CD4-positive, alpha-beta memory T cell (primary cell): ENCODE measurements around the gene DYNC2LI1. TPM values are rescaled to one million over a fixed set of nuclear protein-coding genes. Genes with fewer than 3 reads are reported as not detected.
A peak's percentile ranks its signal among the peaks of the same experiment; 100 is the strongest.

Experiments used
- CTCF ChIA-PET: fragments of 350-600 bp; sonication (Branson Sonifier 250); formaldehyde crosslinking; loops from one replicate; lab custom pipeline; 2021; ENCODE audit warnings: inconsistent platforms; ENCODE audit not compliant: partially characterized antibody; lab: Charles Lee
- POLR2A ChIA-PET: fragments of 350-600 bp; sonication (Branson Sonifier 250); formaldehyde crosslinking; loops from one replicate; lab custom pipeline; 2021; ENCODE audit not compliant: partially characterized antibody; lab: Charles Lee
- DNase-seq, 5 donors: peaks; one replicate each; pipeline versions ENCODE4 v3.0.0 to v3.0.0-alpha.2; 2020 to 2022; ENCODE audit warnings: mixed read lengths in 1 of 5
- H3K27ac ChIP-seq: one replicate; pipeline ENCODE4 v1.7.0; 2013; ENCODE audit warnings: low read depth, low read length
- H3K27me3 ChIP-seq: 2 replicates; pipeline ENCODE4 v1.7.0; 2013; ENCODE audit warnings: mild to moderate bottlenecking, low read length, moderate library complexity; ENCODE audit not compliant: insufficient read depth
- H3K36me3 ChIP-seq: 2 replicates; pipeline ENCODE4 v1.7.0; 2013; ENCODE audit warnings: mild to moderate bottlenecking, low read length, moderate library complexity; ENCODE audit not compliant: insufficient read depth
- H3K4me1 ChIP-seq: 2 replicates; pipeline ENCODE4 v1.7.0; 2013; ENCODE audit warnings: mild to moderate bottlenecking, low read length, moderate library complexity; ENCODE audit not compliant: insufficient read depth
- H3K4me3 ChIP-seq, 2 donors: one replicate each; pipeline ENCODE4 v1.7.0; 2013; ENCODE audit warnings: low read length in 2 of 2, mild to moderate bottlenecking in 1 of 2
- H3K9me3 ChIP-seq, 2 donors: one replicate each; pipeline ENCODE4 v1.7.0; 2013; ENCODE audit warnings: low read length in 2 of 2, control low read depth in 1 of 2; ENCODE audit not compliant: control insufficient read depth in 1 of 2
- H3K27ac Mint-ChIP-seq, 7 donors: one replicate each; pipeline ENCODE4 v1.8.0; 2020 to 2021; ENCODE audit warnings: mixed read lengths in 7 of 7, mild to moderate bottlenecking in 6 of 7, inconsistent platforms in 3 of 7, moderate library complexity in 3 of 7
- H3K27me3 Mint-ChIP-seq, 2 donors: one replicate each; pipeline ENCODE4 v1.8.0; 2020 to 2021; ENCODE audit warnings: mixed read lengths in 2 of 2
- H3K36me3 Mint-ChIP-seq, 2 donors: one replicate each; pipeline ENCODE4 v1.8.0; 2020 to 2021; ENCODE audit warnings: mixed read lengths in 2 of 2, inconsistent platforms in 1 of 2, mild to moderate bottlenecking in 1 of 2
- H3K4me1 Mint-ChIP-seq, 4 donors: one replicate each; pipeline ENCODE4 v1.8.0; 2020 to 2021; ENCODE audit warnings: mixed read lengths in 4 of 4, mild to moderate bottlenecking in 1 of 4
- H3K4me3 Mint-ChIP-seq, 8 donors: one replicate each; pipeline ENCODE4 v1.8.0; 2020 to 2021; ENCODE audit warnings: mixed read lengths in 8 of 8, mild to moderate bottlenecking in 7 of 8, moderate library complexity in 6 of 8, inconsistent platforms in 3 of 8
- H3K9me3 Mint-ChIP-seq, 8 donors: one replicate each; pipeline ENCODE4 v1.8.0; 2020 to 2021; ENCODE audit warnings: mixed read lengths in 8 of 8, mild to moderate bottlenecking in 5 of 8, inconsistent platforms in 3 of 8, moderate library complexity in 1 of 8
- intact Hi-C: fragments of 100-400 bp; cut with micrococcal nuclease; formaldehyde crosslinking; loops from one replicate; pipeline ENCODE4 v1.15.1; 2023
- polyA plus RNA-seq, 2 donors: library from polyadenylated mRNA; unstranded; fragments of 300-500 nt; fragmentation: Illumina TruSeq; gene quantifications; one replicate each; pipeline ENCODE4 v1.2.3, GENCODE V29; 2021
- total RNA-seq, 2 experiments: library from RNA; stranded (reverse); gene quantifications; one replicate each; pipeline ENCODE4 v1.2.3, GENCODE V29; 2021

DYNC2LI1 gene
- total and polyA plus RNA-seq, 4 experiments from 2014 or later, result 2.9 to 7.1 (median 4.5) TPM

DNA sequence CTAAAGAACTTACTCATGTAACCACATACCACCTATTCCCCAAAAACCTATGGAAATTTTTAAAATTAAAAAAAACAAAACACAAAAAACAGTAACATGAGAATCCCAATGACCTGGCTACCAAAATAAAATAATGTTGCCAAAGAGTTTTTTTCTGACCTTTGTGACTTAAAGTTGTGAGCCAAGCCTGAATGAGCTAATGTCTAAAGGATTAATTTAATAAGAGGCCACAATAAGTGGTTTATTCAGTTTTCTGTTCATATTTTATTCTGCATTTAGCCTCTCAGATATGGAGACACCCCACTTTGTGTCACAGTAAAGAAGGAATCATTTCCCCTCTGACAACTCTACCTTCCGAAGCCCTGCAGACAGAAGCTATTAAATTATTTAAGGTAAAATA lies 42.6 kb upstream of the DYNC2LI1 start:
- H3K9me3 Mint-ChIP-seq, result no peaks in the 10 kb centered on the region
- Histone ChIP-seq H3K4me1 (no peaks in the 10 kb centered on the region), H3K27ac (no peak overlapping the region), H3K36me3 (no peaks in the 10 kb centered on the region), H3K4me3 (no peak overlapping the region), H3K27me3 (no peaks in the 10 kb centered on the region), H3K9me3 (no peaks in the 10 kb centered on the region)
- H3K36me3 Mint-ChIP-seq, result no peaks in the 10 kb centered on the region
- ChIA-PET CTCF (no interaction called here), POLR2A (no interaction called here)
- DNase-seq, result no peak
- H3K4me1 Mint-ChIP-seq, result no peaks in the 10 kb centered on the region
- intact Hi-C loops, result no loop called here
- H3K27ac Mint-ChIP-seq, result no peak overlapping the region
- peaks cover 3 to 4% of the 10 kb centered on the region in 2 donors for H3K27me3 Mint-ChIP-seq
- no peak overlapping the region for H3K4me3 Mint-ChIP-seq

DNA sequence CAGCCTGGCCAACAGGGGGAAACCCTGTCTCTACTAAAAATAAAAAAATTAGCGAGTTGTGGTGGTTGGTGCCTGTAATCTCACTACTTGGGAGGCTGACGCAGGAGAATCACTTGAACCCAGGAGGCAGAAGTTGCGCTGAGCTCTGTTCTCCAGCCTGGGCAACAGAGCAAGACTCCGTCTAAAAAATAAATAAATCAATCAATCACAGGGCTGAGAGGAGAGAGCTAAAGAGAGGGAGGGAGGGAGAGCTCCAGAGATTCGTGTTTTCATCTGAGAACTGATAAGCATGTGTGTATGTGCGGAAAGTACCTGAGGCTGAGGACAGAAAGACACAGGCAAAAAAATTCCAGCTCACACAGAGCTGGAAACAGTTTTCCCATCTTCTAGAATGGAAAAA lies 37.2 kb upstream of the DYNC2LI1 start:
- H3K27me3 Mint-ChIP-seq, result peaks cover 3 to 7% of the 10 kb centered on the region in 2 donors
- Histone ChIP-seq H3K4me1 (no peaks in the 10 kb centered on the region), H3K9me3 (no peaks in the 10 kb centered on the region), H3K4me3 (no peak overlapping the region), H3K27ac (no peak overlapping the region), H3K27me3 (no peaks in the 10 kb centered on the region), H3K36me3 (no peaks in the 10 kb centered on the region)
- DNase-seq, result no peak
- no peak overlapping the region for H3K4me3 Mint-ChIP-seq
- H3K27ac Mint-ChIP-seq, result peak overlapping the region in 1 of 7 donors; percentile 27
- H3K4me1 Mint-ChIP-seq, result no peaks in the 10 kb centered on the region
- POLR2A ChIA-PET, result no interaction called here
- H3K36me3 Mint-ChIP-seq, result no peaks in the 10 kb centered on the region
- no peaks in the 10 kb centered on the region for H3K9me3 Mint-ChIP-seq
- intact Hi-C loops, result no loop called here
- CTCF ChIA-PET, result no interaction called here

DNA sequence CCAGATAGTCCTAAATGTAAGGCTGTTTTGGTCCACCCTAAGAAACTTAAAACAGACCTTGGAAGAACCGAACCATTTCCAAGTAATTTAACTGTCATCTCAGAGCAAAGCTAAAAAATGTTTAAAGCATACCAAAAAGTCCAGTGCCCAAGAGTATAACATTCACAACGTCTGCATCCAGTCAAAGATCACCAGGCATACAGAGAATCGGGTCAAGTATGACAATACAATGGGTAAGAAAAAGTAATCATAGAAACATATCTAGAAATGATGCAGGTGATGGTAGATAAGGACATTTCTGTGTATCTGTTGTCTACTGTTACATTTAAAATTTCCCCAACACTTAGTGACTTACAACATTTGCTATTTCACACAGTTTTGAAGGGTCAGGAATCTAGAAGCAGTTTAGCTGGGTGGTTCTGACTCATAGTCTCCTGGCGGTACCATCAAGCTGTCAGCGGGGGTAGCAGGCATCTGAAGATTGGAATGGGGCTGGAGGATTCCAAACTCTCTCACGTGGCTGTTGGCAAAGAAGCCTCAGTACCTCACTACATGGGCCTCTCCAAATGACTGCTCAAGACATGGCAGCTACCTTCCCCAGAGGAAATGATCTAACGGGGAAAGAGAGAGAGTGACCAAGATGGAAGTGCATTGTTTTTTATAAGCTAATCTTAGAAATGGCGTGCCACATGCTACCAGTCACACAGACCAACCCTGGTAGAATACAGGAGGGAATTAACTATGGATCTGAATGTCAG lies 36.6 kb upstream of the DYNC2LI1 start:
- no peaks in the 10 kb centered on the region for H3K4me1 ChIP-seq
- no peaks in the 10 kb centered on the region for H3K9me3 ChIP-seq
- Mint-ChIP-seq H3K4me1 (no peaks in the 10 kb centered on the region), H3K36me3 (no peaks in the 10 kb centered on the region), H3K27ac (no peak overlapping the region), H3K9me3 (no peaks in the 10 kb centered on the region), H3K4me3 (no peak overlapping the region), H3K27me3 (peaks cover 3 to 7% of the 10 kb centered on the region in 2 donors)
- no peak overlapping the region for H3K27ac ChIP-seq
- no peak overlapping the region for H3K4me3 ChIP-seq
- no peaks in the 10 kb centered on the region for H3K36me3 ChIP-seq
- no peaks in the 10 kb centered on the region for H3K27me3 ChIP-seq
- ChIA-PET CTCF (no interaction called here), POLR2A (no interaction called here)
- DNase-seq, result no peak
- intact Hi-C loops, result no loop called here

DNA sequence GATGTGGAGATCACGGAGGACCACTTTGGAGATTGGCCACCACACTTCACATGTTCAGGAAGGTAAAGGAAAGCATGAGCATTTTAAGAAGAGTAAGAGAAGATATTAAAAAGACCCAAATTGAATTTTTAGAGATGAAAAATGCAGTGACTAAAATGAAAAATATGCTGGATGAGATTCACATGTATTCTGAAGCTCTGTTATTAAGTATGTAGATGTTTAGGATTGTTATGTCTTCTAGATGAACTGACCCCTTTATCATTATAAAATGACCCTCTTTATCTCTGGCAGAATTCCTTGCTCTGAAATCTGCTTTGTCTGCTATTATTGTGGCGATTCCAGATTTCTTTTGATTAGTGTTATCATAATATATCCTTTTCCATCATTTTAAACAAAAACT lies 36.0 kb upstream of the DYNC2LI1 start:
- H3K36me3 ChIP-seq, result no peaks in the 10 kb centered on the region
- no peaks in the 10 kb centered on the region for H3K9me3 ChIP-seq
- H3K4me1 ChIP-seq, result no peaks in the 10 kb centered on the region
- H3K4me1 Mint-ChIP-seq, result no peaks in the 10 kb centered on the region
- no peak overlapping the region for H3K4me3 Mint-ChIP-seq
- no peak overlapping the region for H3K4me3 ChIP-seq
- H3K9me3 Mint-ChIP-seq, result no peaks in the 10 kb centered on the region
- no peaks in the 10 kb centered on the region for H3K36me3 Mint-ChIP-seq
- H3K27ac Mint-ChIP-seq, result no peak overlapping the region
- POLR2A ChIA-PET, result no interaction called here
- no peak overlapping the region for H3K27ac ChIP-seq
- CTCF ChIA-PET, result interaction anchor here (0.9 kb wide), 1 partner anchor 14 kb away, joined by 4 read pairs; no protein-coding TSS in a partner anchor
- H3K27me3 Mint-ChIP-seq, result peaks cover 3 to 4% of the 10 kb centered on the region in 2 donors
- intact Hi-C loops, result no loop called here
- H3K27me3 ChIP-seq, result no peaks in the 10 kb centered on the region
- no peak for DNase-seq

DNA sequence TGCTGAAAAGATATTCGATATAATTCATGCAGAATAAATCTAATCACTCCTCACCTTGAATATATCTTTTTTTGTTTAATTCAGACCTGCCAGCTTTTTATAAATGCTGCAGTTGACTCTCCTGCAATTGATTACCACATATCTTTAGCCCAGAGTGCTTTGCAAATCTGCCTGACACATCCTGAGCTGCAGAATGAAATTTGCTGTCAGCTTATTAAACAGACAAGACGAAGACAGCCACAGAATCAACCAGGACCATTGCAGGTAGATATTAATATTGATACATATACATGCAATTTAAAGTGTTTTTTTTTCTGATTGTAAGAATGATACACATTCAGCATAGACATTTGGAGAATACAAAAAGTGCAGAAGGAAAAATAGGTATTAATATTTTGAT lies 35.6 kb upstream of the DYNC2LI1 start:
- Mint-ChIP-seq H3K4me3 (no peak overlapping the region), H3K27ac (no peak overlapping the region), H3K4me1 (no peaks in the 10 kb centered on the region), H3K27me3 (peaks cover 3 to 4% of the 10 kb centered on the region in 2 donors), H3K9me3 (no peaks in the 10 kb centered on the region), H3K36me3 (no peaks in the 10 kb centered on the region)
- ChIA-PET CTCF (interaction anchor here (0.9 kb wide), 1 partner anchor 13 kb away, joined by 4 read pairs; no protein-coding TSS in a partner anchor), POLR2A (no interaction called here)
- H3K36me3 ChIP-seq, result no peaks in the 10 kb centered on the region
- H3K9me3 ChIP-seq, result no peaks in the 10 kb centered on the region
- no peaks in the 10 kb centered on the region for H3K4me1 ChIP-seq
- no peak overlapping the region for H3K4me3 ChIP-seq
- H3K27me3 ChIP-seq, result no peaks in the 10 kb centered on the region
- H3K27ac ChIP-seq, result no peak overlapping the region
- intact Hi-C loops, result no loop called here
- DNase-seq, result no peak

DNA sequence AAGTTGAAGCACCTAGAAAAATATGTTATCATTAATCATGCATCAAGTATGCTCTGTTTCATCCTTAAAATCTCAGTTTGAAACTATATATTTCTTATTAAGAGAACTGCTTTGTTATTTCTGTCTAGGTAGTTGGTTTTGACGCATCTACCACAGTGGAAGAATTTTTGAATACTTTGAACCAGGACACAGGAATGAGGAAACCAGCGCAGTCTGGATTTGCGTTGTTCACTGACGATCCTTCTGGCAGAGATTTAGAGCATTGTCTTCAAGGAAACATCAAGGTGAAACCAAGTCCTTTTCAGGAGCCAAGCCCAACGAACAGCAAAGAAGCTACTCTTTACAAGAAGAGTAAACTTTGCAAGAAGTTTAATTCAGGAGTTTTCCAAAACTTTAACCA lies 30.1 kb upstream of the DYNC2LI1 start:
- no peaks in the 10 kb centered on the region for H3K36me3 ChIP-seq
- no peaks in the 10 kb centered on the region for H3K9me3 ChIP-seq
- Mint-ChIP-seq H3K27me3 (peaks cover 2 to 3% of the 10 kb centered on the region in 2 donors), H3K27ac (no peak overlapping the region), H3K36me3 (no peaks in the 10 kb centered on the region), H3K4me3 (no peak overlapping the region), H3K9me3 (no peaks in the 10 kb centered on the region), H3K4me1 (no peaks in the 10 kb centered on the region)
- CTCF ChIA-PET, result no interaction called here
- POLR2A ChIA-PET, result no interaction called here
- H3K4me3 ChIP-seq, result no peak overlapping the region
- no peak overlapping the region for H3K27ac ChIP-seq
- H3K4me1 ChIP-seq, result no peaks in the 10 kb centered on the region
- intact Hi-C loops, result no loop called here
- no peaks in the 10 kb centered on the region for H3K27me3 ChIP-seq
- DNase-seq, result no peak

DNA sequence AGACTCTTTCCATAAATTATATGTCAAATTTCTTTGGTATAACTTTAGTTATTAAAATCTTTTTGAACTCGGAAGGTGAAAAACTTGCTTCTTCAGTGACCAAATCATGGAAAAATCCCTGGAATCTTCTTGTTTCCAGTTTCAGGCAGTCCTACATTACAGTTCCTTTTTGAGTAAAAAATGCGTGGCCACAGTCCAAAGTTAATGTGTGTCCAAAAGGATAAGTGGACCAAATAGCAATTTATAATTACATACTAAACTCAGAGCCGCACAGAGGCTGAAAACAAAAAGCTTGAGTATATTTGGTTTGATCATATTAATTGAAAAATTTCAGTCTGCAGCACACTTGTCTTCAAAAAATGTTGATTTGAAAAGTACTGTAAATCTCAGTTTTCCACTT lies 28.4 kb upstream of the DYNC2LI1 start:
- no peak overlapping the region for H3K4me3 ChIP-seq
- no peak overlapping the region for H3K27ac Mint-ChIP-seq
- ChIA-PET POLR2A (no interaction called here), CTCF (no interaction called here)
- H3K9me3 ChIP-seq, result no peaks in the 10 kb centered on the region
- intact Hi-C loops, result no loop called here
- no peak overlapping the region for H3K27ac ChIP-seq
- no peaks in the 10 kb centered on the region for H3K36me3 ChIP-seq
- no peak for DNase-seq
- no peaks in the 10 kb centered on the region for H3K9me3 Mint-ChIP-seq
- no peaks in the 10 kb centered on the region for H3K4me1 Mint-ChIP-seq
- no peaks in the 10 kb centered on the region for H3K27me3 ChIP-seq
- no peak overlapping the region for H3K4me3 Mint-ChIP-seq
- H3K36me3 Mint-ChIP-seq, result no peaks in the 10 kb centered on the region
- H3K4me1 ChIP-seq, result no peaks in the 10 kb centered on the region
- H3K27me3 Mint-ChIP-seq, result no peaks in the 10 kb centered on the region
